Fibroblast of villous mesenchyme (primary cell): Measurements from ENCODE around the gene HCFC1R1. TPM values are rescaled to one million over a fixed set of nuclear protein-coding genes. Genes with fewer than 3 reads are reported as not detected.

ENCODE experiments used
- DNase-seq: peaks from one replicate; pipeline ENCODE4 v3.0.0-alpha.2; 2010; ENCODE audit warnings: low read depth
- H3K4me3 ChIP-seq: 2 replicates; pipeline ENCODE4 v1.5.1; 2011; ENCODE audit warnings: low read depth, mild to moderate bottlenecking, low read length
- CTCF ChIP-seq: IDR thresholded peaks from 2 replicates; pipeline ENCODE4 v1.5.1; 2012; ENCODE audit warnings: low read depth, mild to moderate bottlenecking, low read length; ENCODE audit not compliant: insufficient read depth
- total RNA-seq: library from RNA; depleted of rRNA; stranded (reverse); fragments of >200 nt; gene quantifications from 2 replicates; pipeline ENCODE4 v1.2.3, GENCODE V29; 2012

The HCFC1R1 gene
- total RNA-seq, 1 donor: 28.1 TPM

- no peak for DNase-seq
- H3K4me3 ChIP-seq: no peak overlapping the region
- TF ChIP-seq CTCF: no peak
Observed at GRCh38 chr16:3009568-3010390, 14.0 kb downstream of the HCFC1R1 start.

DNA sequence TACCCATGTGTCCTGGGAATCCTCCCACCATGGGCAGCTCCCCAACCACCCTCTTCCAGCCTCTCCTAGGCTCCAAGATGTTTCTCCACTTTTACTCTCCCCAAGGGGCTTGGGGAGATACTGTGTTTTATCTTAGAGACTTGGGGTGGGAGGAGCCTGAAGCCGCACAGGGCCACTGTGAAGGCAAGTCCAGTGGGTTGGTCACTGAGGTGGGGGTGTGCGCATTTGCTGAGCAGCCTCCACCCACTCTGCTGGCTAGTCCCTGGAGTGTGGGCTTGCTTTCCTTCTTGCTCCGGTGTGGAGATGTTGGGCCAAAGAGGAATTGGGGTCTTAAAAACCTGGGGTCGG is 15.1 kb downstream of the HCFC1R1 start:
- no peak for DNase-seq
- H3K4me3 ChIP-seq: no peak overlapping the region
- no peak for TF ChIP-seq CTCF

DNA sequence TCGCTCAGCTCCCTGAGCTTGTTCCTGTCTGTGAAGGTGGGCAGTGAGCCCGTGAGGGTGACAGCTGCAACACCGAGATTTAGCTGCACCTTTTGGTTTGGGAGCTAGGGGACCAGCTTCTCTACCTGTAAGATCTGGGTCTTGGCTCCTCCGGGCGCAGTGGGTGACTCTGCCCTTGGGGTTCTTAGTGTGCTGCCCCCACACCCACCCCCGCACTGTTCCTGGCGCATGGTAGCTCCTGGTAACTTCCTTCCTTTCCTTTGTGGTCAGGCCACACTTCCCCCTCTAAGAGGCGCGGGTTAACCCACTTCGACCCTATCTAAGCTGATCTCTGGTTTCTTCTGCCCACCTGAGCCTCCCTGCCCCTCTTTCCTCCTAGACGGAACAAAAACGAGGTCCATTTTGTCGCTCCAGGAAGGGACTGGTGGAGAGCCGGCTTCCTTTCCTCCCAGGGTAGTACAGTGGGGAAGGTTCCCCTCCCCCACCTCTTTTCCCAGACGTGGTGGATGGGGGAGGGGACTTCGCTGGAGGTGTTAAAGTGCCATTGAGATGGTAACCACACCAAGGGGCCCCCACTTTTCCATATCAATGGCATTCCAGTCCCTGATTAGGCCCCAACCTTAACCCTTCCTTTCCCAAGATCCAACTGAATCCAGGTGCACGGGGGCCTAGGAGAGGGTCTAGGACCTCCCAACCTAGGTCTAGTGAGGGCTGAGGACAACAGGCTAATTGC is 15.6 kb downstream of the HCFC1R1 start:
- no peak overlapping the region for H3K4me3 ChIP-seq
- no peak for TF ChIP-seq CTCF
- no peak for DNase-seq

- no peak overlapping the region for H3K4me3 ChIP-seq
- DNase-seq: no peak
- no peak for TF ChIP-seq CTCF
Observed at GRCh38 chr16:3007059-3007956, 16.4 kb downstream of the HCFC1R1 start.

DNA sequence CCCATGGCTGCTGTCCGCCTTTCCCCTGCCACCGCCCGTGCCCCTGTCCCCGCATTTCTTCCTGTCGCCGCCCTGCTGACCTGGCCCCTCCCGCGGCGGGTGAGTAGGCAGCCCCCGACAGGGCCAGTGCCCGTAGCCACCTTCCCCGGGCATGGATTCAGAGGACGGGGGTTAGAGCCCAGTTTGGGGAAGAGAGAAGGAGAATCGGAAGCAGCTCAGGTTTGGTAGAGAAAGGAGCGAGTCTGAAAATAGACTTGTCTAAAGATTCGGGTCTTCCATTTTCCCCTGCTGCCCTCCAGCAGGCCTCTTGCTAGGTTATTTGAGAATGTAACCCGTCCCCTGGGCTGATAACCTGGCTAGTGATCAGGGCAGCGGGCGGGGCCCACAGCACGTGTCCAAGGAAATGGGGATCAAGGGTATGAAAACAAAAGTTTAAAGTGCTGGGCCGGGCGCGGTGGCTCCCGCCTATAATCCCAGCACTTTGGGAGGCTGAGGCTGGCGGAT is 18.9 kb downstream of the HCFC1R1 start:
- no peak for DNase-seq
- no peak for TF ChIP-seq CTCF
- H3K4me3 ChIP-seq: peak overlapping the region; percentile 41

GRCh38 chr16:3004319-3004718 is 19.4 kb downstream of the HCFC1R1 start:
- DNase-seq: no peak
- no peak for TF ChIP-seq CTCF
- peak overlapping the region; percentile 12 for H3K4me3 ChIP-seq
